Measurements from ENCODE around the gene PHACTR1.

PHACTR1 gene

GRCh38 chr6:12963567-12963966, 247.0 kb downstream of the PHACTR1 start:
- no peak overlapping the region for H3K27ac ChIP-seq
- TF ChIP-seq CTCF (conservative IDR thresholded peaks at IDR 0.05; ENCODE audit: low read depth) = no peak
- CTCF ChIA-PET = no interaction called here
- no peak for DNase-seq (ENCODE audit: low spot score)
- POLR2A ChIA-PET (ENCODE audit: low non-redundant PET) = no interaction called here

- ChIA-PET CTCF (no interaction called here), POLR2A (ENCODE audit: low non-redundant PET) (no interaction called here)
- TF ChIP-seq CTCF (conservative IDR thresholded peaks at IDR 0.05; ENCODE audit: low read depth) = no peak
- H3K27ac ChIP-seq = no peak overlapping the region
- DNase-seq (ENCODE audit: low spot score) = no peak
Measured at GRCh38 chr6:12967686-12968085, 251.1 kb downstream of the PHACTR1 start.

GRCh38 chr6:12968290-12968689, 251.7 kb downstream of the PHACTR1 start:
- TF ChIP-seq CTCF (conservative IDR thresholded peaks at IDR 0.05; ENCODE audit: low read depth) = no peak
- no peak overlapping the region for H3K27ac ChIP-seq
- ChIA-PET POLR2A (ENCODE audit: low non-redundant PET) (no interaction called here), CTCF (no interaction called here)
- DNase-seq (ENCODE audit: low spot score) = no peak

- H3K27ac ChIP-seq = no peak overlapping the region
- ChIA-PET POLR2A (ENCODE audit: low non-redundant PET) (no interaction called here), CTCF (no interaction called here)
- no peak for DNase-seq (ENCODE audit: low spot score)
- no peak for TF ChIP-seq CTCF (conservative IDR thresholded peaks at IDR 0.05; ENCODE audit: low read depth)
Measured at GRCh38 chr6:12968839-12969558, 252.4 kb downstream of the PHACTR1 start.

GRCh38 chr6:12969966-12970365, 253.4 kb downstream of the PHACTR1 start:
- CTCF ChIA-PET = no interaction called here
- H3K27ac ChIP-seq = no peak overlapping the region
- DNase-seq (ENCODE audit: low spot score) = no peak
- TF ChIP-seq CTCF (conservative IDR thresholded peaks at IDR 0.05; ENCODE audit: low read depth) = no peak
- POLR2A ChIA-PET (ENCODE audit: low non-redundant PET) = no interaction called here

- POLR2A ChIA-PET (ENCODE audit: low non-redundant PET) = no interaction called here
- DNase-seq (ENCODE audit: low spot score) = no peak
- CTCF ChIA-PET = interaction anchor here (0.6 to 0.7 kb wide), 2 partner anchors 11 to 862 kb away, joined by 3 read pairs; no protein-coding TSS in a partner anchor
Measured at GRCh38 chr6:12973386-12973785, 256.8 kb downstream of the PHACTR1 start.

More at GRCh38 chr6:12973386-12973785, 256.8 kb downstream of the PHACTR1 start:
- no peak overlapping the region for H3K27ac ChIP-seq
- TF ChIP-seq CTCF (conservative IDR thresholded peaks at IDR 0.05; ENCODE audit: low read depth) = no peak
